Activated CD4-positive, alpha-beta T cell treated with anti-CD3 and anti-CD28 coated beads for 36 hours (primary cell): ENCODE results near the gene RPL7A. TPM values are rescaled to one million over a fixed set of nuclear protein-coding genes. Genes with fewer than 3 reads are reported as not detected.

Source experiments
- ATAC-seq: fragments of 200-7000 bp; cut with Tn5 transposase; one replicate; pipeline ENCODE4 v1.10.0; 2021; ENCODE audit warnings: mild to moderate bottlenecking, moderate library complexity
- CTCF ChIA-PET: fragments of 350-600 bp; sonication (Branson Sonifier 250); formaldehyde crosslinking; loops from one replicate; lab custom pipeline; 2021; ENCODE audit warnings: antibody characterized with exemption; lab: Charles Lee
- POLR2A ChIA-PET: fragments of 350-600 bp; sonication (Branson Sonifier 250); formaldehyde crosslinking; loops from one replicate; lab custom pipeline; 2021; ENCODE audit warnings: antibody characterized with exemption, inconsistent platforms; lab: Charles Lee
- DNase-seq: peaks from one replicate; pipeline ENCODE4 v3.0.0-alpha.2; 2020
- H3K27ac Mint-ChIP-seq: one replicate; pipeline ENCODE4 v1.8.0; 2021; ENCODE audit warnings: mixed read lengths
- H3K27me3 Mint-ChIP-seq: one replicate; pipeline ENCODE4 v1.8.0; 2021; ENCODE audit warnings: mixed read lengths
- H3K36me3 Mint-ChIP-seq: one replicate; pipeline ENCODE4 v1.8.0; 2021; ENCODE audit warnings: low read depth, mixed read lengths
- H3K4me1 Mint-ChIP-seq: one replicate; pipeline ENCODE4 v1.8.0; 2021; ENCODE audit warnings: mixed read lengths
- H3K4me3 Mint-ChIP-seq: one replicate; pipeline ENCODE4 v1.8.0; 2021; ENCODE audit warnings: mild to moderate bottlenecking, moderate library complexity, mixed read lengths
- H3K9me3 Mint-ChIP-seq: one replicate; pipeline ENCODE4 v1.8.0; 2021; ENCODE audit warnings: low read depth, mixed read lengths
- intact Hi-C, 2 experiments: fragments of 100-400 bp; cut with DNase I in 1 of 2; cut with micrococcal nuclease in 1 of 2; formaldehyde crosslinking; loops; one replicate each; pipeline versions ENCODE4 v1.14.2 to v1.15.1; 2022 to 2024; cut with DNase I, micrococcal nuclease
- total RNA-seq, 2 experiments: library from RNA; stranded (reverse); gene quantifications; one replicate each; pipeline ENCODE4 v1.2.3, GENCODE V29; 2021

Gene RPL7A
- total RNA-seq, 2 experiments from 2014 or later: 3,179 to 3,246 TPM

GRCh38 chr9:133348718-133349573 lies 928 bp downstream of the RPL7A start:
- Mint-ChIP-seq H3K9me3 (no peaks in the 10 kb centered on the region), H3K4me1 (peaks cover 37% of the 10 kb centered on the region), H3K27ac (peak overlapping the region; percentile 97), H3K4me3 (peak overlapping the region; percentile 97), H3K36me3 (peaks cover 79% of the 10 kb centered on the region), H3K27me3 (no peaks in the 10 kb centered on the region)
- CTCF ChIA-PET: interaction anchor here (0.6 to 1.1 kb wide), 3 partner anchors 19 to 26 kb away, joined by 3 to 7 read pairs (median 3); no protein-coding TSS in a partner anchor
- ATAC-seq: no peak
- intact Hi-C loops: loop anchor here (1.0 to 10.0 kb wide), 12 partner anchors 7 to 994 kb away; partner anchors contain the start of genes SURF1 (in 2 of the 2), SURF2 (in 2 of the 2), BRD3 (in 1 of the 2) and CACFD1 (in 1 of the 2)
- DNase-seq: no peak
- POLR2A ChIA-PET: interaction anchor here (0.7 to 13.3 kb wide), 2 partner anchors 14 to 22 kb away, joined by 3 to 287 read pairs; no protein-coding TSS in a partner anchor

GRCh38 chr9:133349965-133350616 lies 2.1 kb downstream of the RPL7A start:
- H3K4me3 Mint-ChIP-seq: peak overlapping the region; percentile 97
- POLR2A ChIA-PET: interaction anchor here (0.9 to 13.3 kb wide), 3 partner anchors 10 to 229 kb away, joined by 4 to 287 read pairs (median 7); partner anchors contain the start of gene RALGDS

GRCh38 chr9:133351526-133351907 lies 3.5 kb downstream of the RPL7A start:
- CTCF ChIA-PET: interaction anchor here (1.9 to 3.2 kb wide), 2 partner anchors 12 to 22 kb away, joined by 5 to 27 read pairs; no protein-coding TSS in a partner anchor
- DNase-seq (no peak), ATAC-seq (no peak)
- H3K4me1 Mint-ChIP-seq: peaks cover 39% of the 10 kb centered on the region
- H3K27ac Mint-ChIP-seq: no peak overlapping the region
- H3K36me3 Mint-ChIP-seq: peaks cover 62% of the 10 kb centered on the region
- H3K9me3 Mint-ChIP-seq: no peaks in the 10 kb centered on the region
- POLR2A ChIA-PET: interaction anchor here (13.3 kb wide), 1 partner anchor 19 kb away, joined by 287 read pairs; no protein-coding TSS in a partner anchor
- intact Hi-C loops: loop anchor here in 1 of 2 experiments (10.0 kb wide), 1 partner anchor 713 kb away; the partner anchor contains the start of gene BRD3
- no peak overlapping the region for H3K4me3 Mint-ChIP-seq
- H3K27me3 Mint-ChIP-seq: no peaks in the 10 kb centered on the region

More at GRCh38 chr9:133349965-133350616, 2.1 kb downstream of the RPL7A start:
- intact Hi-C loops: loop anchor here (2.0 to 10.0 kb wide), 6 partner anchors 57 to 995 kb away; partner anchors contain the start of genes BRD3 (in 2 of the 2), REXO4 (in 1 of the 2), SETX (in 1 of the 2) and WDR5 (in 1 of the 2)
- CTCF ChIA-PET: interaction anchor here (1.0 to 3.2 kb wide), 3 partner anchors 8 to 23 kb away, joined by 3 to 27 read pairs (median 5); no protein-coding TSS in a partner anchor
- ATAC-seq (peak; percentile 14), DNase-seq (peak; percentile 57)
- peak overlapping the region; percentile 97 for H3K27ac Mint-ChIP-seq
- no peaks in the 10 kb centered on the region for H3K27me3 Mint-ChIP-seq
- H3K9me3 Mint-ChIP-seq: no peaks in the 10 kb centered on the region
- H3K36me3 Mint-ChIP-seq: peaks cover 70% of the 10 kb centered on the region
- peaks cover 44% of the 10 kb centered on the region for H3K4me1 Mint-ChIP-seq

GRCh38 chr9:133351908-133352634 lies 4.1 kb downstream of the RPL7A start:
- DNase-seq (peak; percentile 73), ATAC-seq (peak; percentile 31)

GRCh38 chr9:133352635-133353340 lies 4.8 kb downstream of the RPL7A start:
- H3K27ac Mint-ChIP-seq: peak overlapping the region; percentile 58
- H3K27me3 Mint-ChIP-seq: no peaks in the 10 kb centered on the region
- intact Hi-C loops: loop anchor here in 1 of 2 experiments (10.0 kb wide), 1 partner anchor 712 kb away; the partner anchor contains the start of gene BRD3
- H3K4me1 Mint-ChIP-seq: peaks cover 41% of the 10 kb centered on the region
- ChIA-PET CTCF (interaction anchor here (0.7 to 5.4 kb wide), 3 partner anchors 11 to 20 kb away, joined by 3 to 44 read pairs (median 27); no protein-coding TSS in a partner anchor), POLR2A (interaction anchor here (13.3 kb wide), 1 partner anchor 18 kb away, joined by 287 read pairs; no protein-coding TSS in a partner anchor)
- H3K9me3 Mint-ChIP-seq: no peaks in the 10 kb centered on the region
- ATAC-seq (no peak), DNase-seq (no peak)
- H3K4me3 Mint-ChIP-seq: no peak overlapping the region
- peaks cover 57% of the 10 kb centered on the region for H3K36me3 Mint-ChIP-seq

More at GRCh38 chr9:133351908-133352634, 4.1 kb downstream of the RPL7A start:
- H3K27ac Mint-ChIP-seq: peak overlapping the region; percentile 13
- H3K4me3 Mint-ChIP-seq: no peak overlapping the region
- no peaks in the 10 kb centered on the region for H3K27me3 Mint-ChIP-seq
- peaks cover 35% of the 10 kb centered on the region for H3K4me1 Mint-ChIP-seq
- peaks cover 56% of the 10 kb centered on the region for H3K36me3 Mint-ChIP-seq
- no peaks in the 10 kb centered on the region for H3K9me3 Mint-ChIP-seq
- CTCF ChIA-PET: interaction anchor here (3.2 kb wide), 1 partner anchor 21 kb away, joined by 27 read pairs; no protein-coding TSS in a partner anchor
- intact Hi-C loops: loop anchor here in 1 of 2 experiments (10.0 kb wide), 1 partner anchor 713 kb away; the partner anchor contains the start of gene BRD3
- POLR2A ChIA-PET: interaction anchor here (13.3 kb wide), 1 partner anchor 19 kb away, joined by 287 read pairs; no protein-coding TSS in a partner anchor

GRCh38 chr9:133353548-133353947 lies 5.5 kb downstream of the RPL7A start:
- ChIA-PET CTCF (interaction anchor here (0.7 to 5.4 kb wide), 2 partner anchors 12 to 19 kb away, joined by 3 to 44 read pairs; no protein-coding TSS in a partner anchor), POLR2A (interaction anchor here (13.3 kb wide), 1 partner anchor 17 kb away, joined by 287 read pairs; no protein-coding TSS in a partner anchor)
- H3K4me3 Mint-ChIP-seq: no peak overlapping the region
- H3K4me1 Mint-ChIP-seq: peaks cover 49% of the 10 kb centered on the region
- ATAC-seq (no peak), DNase-seq (no peak)
- intact Hi-C loops: loop anchor here in 1 of 2 experiments (10.0 kb wide), 1 partner anchor 711 kb away; the partner anchor contains the start of gene BRD3
- H3K27ac Mint-ChIP-seq: peak overlapping the region; percentile 58
- H3K36me3 Mint-ChIP-seq: peaks cover 55% of the 10 kb centered on the region
- no peaks in the 10 kb centered on the region for H3K9me3 Mint-ChIP-seq
- no peaks in the 10 kb centered on the region for H3K27me3 Mint-ChIP-seq

- intact Hi-C loops: loop anchor here in 1 of 2 experiments (5.0 to 10.0 kb wide), 2 partner anchors 48 to 710 kb away; partner anchors contain the start of gene BRD3
- ATAC-seq: no peak
- Mint-ChIP-seq H3K36me3 (peaks cover 48% of the 10 kb centered on the region), H3K9me3 (no peaks in the 10 kb centered on the region), H3K27ac (no peak overlapping the region), H3K4me3 (peak overlapping the region; percentile 91), H3K4me1 (peaks cover 49% of the 10 kb centered on the region), H3K27me3 (no peaks in the 10 kb centered on the region)
- no peak for DNase-seq
- CTCF ChIA-PET: interaction anchor here (0.6 to 5.4 kb wide), 4 partner anchors 13 to 102 kb away, joined by 3 to 44 read pairs (median 3); no protein-coding TSS in a partner anchor
- POLR2A ChIA-PET: interaction anchor here (13.3 kb wide), 1 partner anchor 16 kb away, joined by 287 read pairs; no protein-coding TSS in a partner anchor
These were observed 6.7 kb downstream of the RPL7A start for GRCh38 chr9:133354766-133355165.

GRCh38 chr9:133355881-133356357 lies 7.9 kb downstream of the RPL7A start:
- intact Hi-C loops: loop anchor here (1.0 to 10.0 kb wide), 9 partner anchors 8 to 709 kb away; partner anchors contain the start of genes MED22 (in 2 of the 2), RPL7A (in 2 of the 2), BRD3 (in 1 of the 2) and CACFD1 (in 1 of the 2)
- DNase-seq: peak; percentile 40
- H3K4me3 Mint-ChIP-seq: peak overlapping the region; percentile 91
- POLR2A ChIA-PET: interaction anchor here (0.9 to 13.3 kb wide), 2 partner anchors 8 to 15 kb away, joined by 4 to 287 read pairs; no protein-coding TSS in a partner anchor
- ATAC-seq: peak; percentile 23
- H3K36me3 Mint-ChIP-seq: peaks cover 41% of the 10 kb centered on the region
- H3K27ac Mint-ChIP-seq: peak overlapping the region; percentile 85
- no peaks in the 10 kb centered on the region for H3K27me3 Mint-ChIP-seq
- no peaks in the 10 kb centered on the region for H3K9me3 Mint-ChIP-seq
- peaks cover 48% of the 10 kb centered on the region for H3K4me1 Mint-ChIP-seq
- CTCF ChIA-PET: interaction anchor here (0.8 to 5.4 kb wide), 5 partner anchors 16 to 170 kb away, joined by 3 to 44 read pairs (median 3); no protein-coding TSS in a partner anchor
